K562 (cell line): ENCODE results near the gene CNPY3. TPM values are rescaled to one million over a fixed set of nuclear protein-coding genes. Genes with fewer than 3 reads are reported as not detected.

Experiments
- C11orf30 ChIP-seq: fragments of 450-650 bp; IDR thresholded peaks from 2 replicates; pipeline ENCODE4 v1.6.1; 2016; ENCODE audit warnings: low read depth, mild to moderate bottlenecking
- CBX1 ChIP-seq: sonication (generic); IDR thresholded peaks from 2 replicates; pipeline ENCODE4 v1.6.1; 2016; ENCODE audit warnings: antibody characterized with exemption, low read depth, mild to moderate bottlenecking
- CHD1 ChIP-seq: fragments of 200-600 bp; sonication (generic); IDR thresholded peaks from one replicate; pipeline ENCODE4 v1.6.1; 2012; ENCODE audit warnings: mild to moderate bottlenecking, moderate library complexity, low read length, inconsistent platforms
- CREB1 ChIP-seq, 2 experiments: sonication (generic) in 1 of 2; formaldehyde crosslinking in 1 of 2; IDR thresholded peaks; 2 replicates each; pipeline versions ENCODE4 v1.6.1 to v1.8.0; 2012 to 2022; ENCODE audit warnings: inconsistent platforms in 1 of 2, mild to moderate bottlenecking in 1 of 2, missing genetic modification reagents in 1 of 2, moderate library complexity in 1 of 2
- DMBX1 ChIP-seq: fragments of 250-450 bp; sonication (Bioruptor Pico); IDR thresholded peaks from 2 replicates; pipeline ENCODE4 v1.8.0; 2022; ENCODE audit warnings: inconsistent platforms, mild to moderate bottlenecking, moderate library complexity, borderline replicate concordance
- EP300 ChIP-seq: IDR thresholded peaks from 2 replicates; pipeline ENCODE4 v1.6.1; 2012; ENCODE audit warnings: low read length, improper control_type of control experiment
- GTF2A2 ChIP-seq: IDR thresholded peaks from 2 replicates; pipeline ENCODE4 v1.6.1; 2016; ENCODE audit warnings: mild to moderate bottlenecking, missing genetic modification characterization, missing compliant biosample characterization
- GTF2E2 ChIP-seq: fragments of 200-800 bp; sonication (Bioruptor generic); IDR thresholded peaks from 2 replicates; pipeline ENCODE4 v1.6.1; 2016; ENCODE audit warnings: missing genetic modification characterization, missing compliant biosample characterization
- HOMEZ ChIP-seq: fragments of 250-450 bp; sonication (Bioruptor Pico); IDR thresholded peaks from 2 replicates; pipeline ENCODE4 v1.4.0; 2020; ENCODE audit warnings: mild to moderate bottlenecking, moderate library complexity
- IRF2 ChIP-seq: sonication (generic); formaldehyde crosslinking; IDR thresholded peaks from 2 replicates; pipeline ENCODE4 v1.8.1; 2022; ENCODE audit warnings: mild to moderate bottlenecking, missing genetic modification reagents
- JUND ChIP-seq, 2 experiments: IDR thresholded peaks; 2 replicates in 1 of 2; 3 replicates in 1 of 2; pipeline ENCODE4 v1.6.1; 2011; ENCODE audit warnings: borderline replicate concordance in 2 of 2, low read depth in 2 of 2, low read length in 2 of 2, improper control_type of control experiment in 1 of 2, missing biosample characterization in 1 of 2, missing genetic modification characterization in 1 of 2, missing genetic modification reagents in 1 of 2
- L3MBTL2 ChIP-seq: fragments of 450-650 bp; IDR thresholded peaks from 2 replicates; pipeline ENCODE4 v1.6.1; 2016; ENCODE audit warnings: mild to moderate bottlenecking, moderate library complexity
- MYC ChIP-seq, 2 experiments: fragments of 250-450 bp in 1 of 2; sonication (Bioruptor Pico) in 1 of 2; IDR thresholded peaks; 2 replicates each; pipeline versions ENCODE4 v1.5.1 to v1.6.1; 2012 to 2021; ENCODE audit warnings: low read depth in 2 of 2, borderline replicate concordance in 1 of 2, improper control_type of control experiment in 1 of 2, low read length in 1 of 2, mild to moderate bottlenecking in 1 of 2, moderate library complexity in 1 of 2
- PML ChIP-seq: IDR thresholded peaks from 2 replicates; pipeline ENCODE4 v1.6.1; 2012; ENCODE audit warnings: low read length, inconsistent platforms
- SLC30A9 ChIP-seq: fragments of 250-450 bp; sonication (Bioruptor Pico); IDR thresholded peaks from 2 replicates; pipeline ENCODE4 v1.8.0; 2022; ENCODE audit warnings: mild to moderate bottlenecking, moderate library complexity
- SMAD3 ChIP-seq: fragments of 450-650 bp; formaldehyde crosslinking; conservative IDR thresholded peaks from 2 replicates; pipeline ENCODE4 v1.4.0; 2020; ENCODE audit warnings: mild to moderate bottlenecking
- TAL1 ChIP-seq: fragments of 450-650 bp; IDR thresholded peaks from 2 replicates; pipeline ENCODE4 v1.6.1; 2016; ENCODE audit warnings: mild to moderate bottlenecking
- VEZF1 ChIP-seq: fragments of 200-800 bp; sonication (Bioruptor generic); IDR thresholded peaks from 2 replicates; pipeline ENCODE4 v1.6.1; 2017; ENCODE audit warnings: missing genetic modification characterization, missing compliant biosample characterization
- ZFPM2 ChIP-seq: fragments of 250-450 bp; sonication (Bioruptor Pico); IDR thresholded peaks from 2 replicates; pipeline ENCODE4 v1.5.1; 2022; ENCODE audit warnings: mild to moderate bottlenecking
- ZKSCAN8 ChIP-seq: fragments of 200-800 bp; sonication (Bioruptor generic); IDR thresholded peaks from 2 replicates; pipeline ENCODE4 v1.6.1; 2016; ENCODE audit warnings: missing genetic modification characterization, missing compliant biosample characterization
- ZNF121 ChIP-seq: sonication (generic); formaldehyde crosslinking; conservative IDR thresholded peaks from 2 replicates; pipeline ENCODE4 v1.8.0; 2022; ENCODE audit warnings: missing genetic modification reagents
- ZNF133 ChIP-seq: fragments of 250-450 bp; sonication (Bioruptor Pico); IDR thresholded peaks from 2 replicates; pipeline ENCODE4 v1.4.0; 2020; ENCODE audit warnings: mild to moderate bottlenecking
- ZNF197 ChIP-seq: fragments of 200-800 bp; sonication (Bioruptor generic); IDR thresholded peaks from 2 replicates; pipeline ENCODE4 v1.6.1; 2016; ENCODE audit warnings: low read depth, missing genetic modification characterization, missing compliant biosample characterization
- ZNF561 ChIP-seq: fragments of 450-650 bp; formaldehyde crosslinking; conservative IDR thresholded peaks from 2 replicates; pipeline ENCODE4 v1.4.0; 2020; ENCODE audit warnings: mild to moderate bottlenecking, moderate library complexity
- polyA plus RNA-seq, 8 experiments: library from polyadenylated mRNA; depleted of rRNA in 4 of 8; stranded (reverse) in 5 of 8; unstranded in 3 of 8; fragments of >200 nt; fragmentation: Nextera tagmentation in 2 of 8; fragmentation: Illumina TruSeq in 1 of 8; extraction: Ambion mirVana in 2 of 8; extraction: Trizol in 1 of 8; gene quantifications; 2 replicates each; pipeline versions ENCODE4 v1.2.1 to v1.2.3, GENCODE V29; 2011 to 2014; ENCODE audit warnings: inconsistent platforms in 1 of 8, missing spikeins in 1 of 8
- total RNA-seq, 7 experiments: library from RNA; depleted of rRNA in 6 of 7; stranded (reverse); fragments of >200 nt in 6 of 7; fragmentation: Illumina TruSeq in 2 of 7; extraction: Trizol in 2 of 7; gene quantifications; 2 replicates each; pipeline versions ENCODE4 v1.2.1 to v1.2.3, GENCODE V29; 2011 to 2021; ENCODE audit warnings: low replicate concordance in 1 of 7
- TF ChIP-seq, protein P1 (sequence below): fragments of 450-650 bp; formaldehyde crosslinking; IDR thresholded peaks from 2 replicates; pipeline ENCODE4 v1.4.0; 2022; ENCODE audit warnings: mild to moderate bottlenecking, moderate library complexity

CNPY3 gene
- total and polyA plus RNA-seq, 9 of the 15 experiments (the other 6 are each of a cell fraction or from before 2014, with no cell fraction given), result 2.4 to 37.4 (median 21.2) TPM

DNA sequence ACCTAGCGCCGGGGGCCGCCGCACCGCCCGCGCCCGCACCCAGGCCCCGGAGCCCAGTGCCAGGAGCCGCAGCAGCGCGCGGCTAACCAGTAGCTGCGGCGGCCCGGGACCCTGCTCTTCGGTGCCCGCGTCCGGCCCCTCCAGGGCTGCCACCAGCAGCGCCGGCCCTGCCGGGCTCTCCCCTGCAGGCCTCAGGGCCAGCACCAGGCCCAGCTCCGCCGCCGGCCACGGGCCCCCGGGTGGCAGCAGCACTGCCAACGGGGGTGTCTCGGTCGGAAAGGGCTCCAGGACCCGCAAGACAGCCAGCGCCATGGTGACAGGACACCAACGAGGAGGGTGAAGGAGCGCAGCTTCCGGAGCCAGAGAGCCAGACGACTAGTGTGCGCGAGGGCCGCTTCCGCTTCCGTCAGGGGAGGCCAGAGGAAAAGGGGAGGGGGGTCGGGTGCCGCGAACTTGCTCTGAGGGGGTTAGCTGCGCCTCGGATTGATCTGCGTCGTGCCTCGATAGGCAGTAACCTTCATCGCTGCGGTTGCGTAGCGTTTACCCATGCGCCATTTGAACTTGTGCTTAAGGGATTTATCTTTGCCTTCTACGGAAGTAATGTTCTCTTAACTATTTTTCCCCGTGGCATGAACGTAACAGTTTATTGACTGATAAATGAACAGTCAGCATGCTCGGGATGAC, 49.7 kb downstream of the CNPY3 start, which contains the start of gene PEX6 (continued):
- TF ChIP-seq ZFPM2, result no peak
- peak; percentile 89 for TF ChIP-seq C11orf30
- no peak for TF ChIP-seq ZKSCAN8 (CRISPR knock-in tag)
- TF ChIP-seq ZNF133 (CRISPR knock-in tag), result no peak
- no peak for TF ChIP-seq ZNF561
- no peak for TF ChIP-seq ZNF121
- no peak for TF ChIP-seq TAL1
- TF ChIP-seq CBX1, result peak; percentile 71; the same call in 1 of the 2 replicates
- no peak for TF ChIP-seq ZNF197 (CRISPR knock-in tag)
- TF ChIP-seq PML, result peak; percentile 69; the same call in 1 of the 2 replicates
- TF ChIP-seq DMBX1 (CRISPR knock-in tag), result peak; percentile 23; the same call in 1 of the 2 replicates
- peak; percentile 89 for TF ChIP-seq L3MBTL2
- peak; percentile 63; the same call in 1 of the 2 replicates for TF ChIP-seq GTF2E2 (tag)
- TF ChIP-seq SLC30A9 (CRISPR knock-in tag), result no peak
- TF ChIP-seq HOMEZ (CRISPR knock-in tag), result peak; percentile 55; the same call in 1 of the 2 replicates
- peak; percentile 94 for TF ChIP-seq MYC (IDR thresholded peaks at IDR 0.05; ENCODE audit: low read depth, low read length)
- no peak; the same call in 1 of the 2 replicates for TF ChIP-seq MYC (CRISPR knock-in tag; IDR thresholded peaks at IDR 0.05; ENCODE audit: borderline replicate concordance, low read depth)
- TF ChIP-seq, protein P1, sequence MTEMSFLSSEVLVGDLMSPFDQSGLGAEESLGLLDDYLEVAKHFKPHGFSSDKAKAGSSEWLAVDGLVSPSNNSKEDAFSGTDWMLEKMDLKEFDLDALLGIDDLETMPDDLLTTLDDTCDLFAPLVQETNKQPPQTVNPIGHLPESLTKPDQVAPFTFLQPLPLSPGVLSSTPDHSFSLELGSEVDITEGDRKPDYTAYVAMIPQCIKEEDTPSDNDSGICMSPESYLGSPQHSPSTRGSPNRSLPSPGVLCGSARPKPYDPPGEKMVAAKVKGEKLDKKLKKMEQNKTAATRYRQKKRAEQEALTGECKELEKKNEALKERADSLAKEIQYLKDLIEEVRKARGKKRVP, result no peak
- TF ChIP-seq VEZF1 (CRISPR knock-in tag), result peak; percentile 90
- TF ChIP-seq CHD1, result no peak
- 0 out of 2 replicates have a peak, but pooled peaks have one; percentile 59 for TF ChIP-seq SMAD3 (CRISPR knock-in tag)
- peak; percentile 66 for TF ChIP-seq CREB1 (IDR thresholded peaks at IDR 0.05)
- peak; percentile 55; the same call in 1 of the 2 replicates for TF ChIP-seq CREB1 (CRISPR knock-in tag; IDR thresholded peaks at IDR 0.05)
- peak; percentile 41; the same call in 1 of the 2 replicates for TF ChIP-seq EP300
- no peak for TF ChIP-seq IRF2 (CRISPR knock-in tag)
- peak; percentile 58; the same call in 1 of the 2 replicates for TF ChIP-seq JUND (IDR thresholded peaks at IDR 0.05; ENCODE audit: borderline replicate concordance, low read depth, low read length)
- peak; percentile 42; the same call in 1 of the 3 replicates for TF ChIP-seq JUND (tag; IDR thresholded peaks at IDR 0.05; ENCODE audit: borderline replicate concordance, low read depth, low read length)
- no peak for TF ChIP-seq GTF2A2
